Kidney (tissue), 14 donors: ENCODE measurements around the gene CHST1. TPM values are rescaled to one million over a fixed set of nuclear protein-coding genes. Genes with fewer than 3 reads are reported as not detected.

Experiments
- DNase-seq, 5 donors: peaks; one replicate each; pipeline ENCODE4 v3.0.0-alpha.2; 2013 to 2020
- FAIRE-seq: peaks from 2 replicates; lab custom pipeline; 2012; peaks lifted over from hg19 to GRCh38; lab: Jason Lieb, UNC
- H3K27ac ChIP-seq, 2 donors: one replicate each; pipeline ENCODE4 v1.7.0; 2013; ENCODE audit warnings: low read depth in 2 of 2, low read length in 2 of 2, inconsistent platforms in 1 of 2
- H3K27me3 ChIP-seq: one replicate; pipeline ENCODE4 v1.7.1; 2013; ENCODE audit warnings: low read length, inconsistent platforms; ENCODE audit not compliant: control insufficient read depth, insufficient read depth
- H3K36me3 ChIP-seq, 3 donors: one replicate each; pipeline versions ENCODE4 v1.7.0 to v1.7.1; 2013; ENCODE audit warnings: low read length in 3 of 3, control low read depth in 1 of 3, inconsistent platforms in 1 of 3; ENCODE audit not compliant: insufficient read depth in 3 of 3, control insufficient read depth in 2 of 3
- H3K4me1 ChIP-seq, 3 donors: one replicate each; pipeline versions ENCODE4 v1.7.0 to v1.7.1; 2013; ENCODE audit warnings: low read length in 3 of 3, inconsistent platforms in 1 of 3, low read depth in 1 of 3; ENCODE audit not compliant: control insufficient read depth in 2 of 3, insufficient read depth in 2 of 3
- H3K4me3 ChIP-seq, 3 donors: one replicate each; pipeline versions ENCODE4 v1.7.0 to v1.8.1; 2013; ENCODE audit warnings: low read length in 3 of 3, control low read depth in 1 of 3, inconsistent platforms in 1 of 3
- H3K9ac ChIP-seq, 3 donors: one replicate each; pipeline versions ENCODE4 v1.7.0 to v1.7.1; 2013; ENCODE audit warnings: low read length in 3 of 3, control low read depth in 1 of 3, inconsistent platforms in 1 of 3
- H3K9me3 ChIP-seq, 3 donors: one replicate each; pipeline versions ENCODE4 v1.7.0 to v1.7.1; 2013; ENCODE audit warnings: low read length in 3 of 3, control low read depth in 1 of 3, inconsistent platforms in 1 of 3; ENCODE audit not compliant: control insufficient read depth in 2 of 3, insufficient read depth in 1 of 3
- intact Hi-C: fragments of 100-400 bp; cut with DNase I; formaldehyde crosslinking; loops from one replicate; pipeline ENCODE4 v1.11.1; 2022
- polyA plus RNA-seq: library from polyadenylated mRNA; stranded (reverse); fragments of 350-450 nt; fragmentation: Illumina TruSeq; extraction: RNeasy Lipid Tissue Mini Kit (QIAGEN cat#74804); gene quantifications from one replicate; pipeline ENCODE4 v1.2.3, GENCODE V29; 2014; ENCODE audit warnings: low read depth, low replicate concordance; ENCODE audit not compliant: insufficient read depth
- total RNA-seq: library from RNA; stranded (reverse); fragmentation: NEBNext Ultra II Directional; extraction: Animal tissue kit (Norgen Biotek cat#: 25700); gene quantifications from one replicate; pipeline ENCODE4 v1.2.1, GENCODE V29; 2021
- TF ChIP-seq, protein P1 (sequence below): IDR thresholded peaks from 3 replicates; pipeline ENCODE4 v1.5.1; 2012; ENCODE audit warnings: mild to moderate bottlenecking, moderate library complexity, borderline replicate concordance; ENCODE audit not compliant: insufficient read depth; ENCODE audit errors: extremely low read depth
- donor health status: control.
- donor health status: control.
- donor health status: control.
- donor health status: control.
- donor health status: control.
- donor health status: DM: yes; HTN: yes; CAD: no.
- donor health status: Normal renal cell carcinoma (clear cell type).

CHST1 gene
- total and polyA plus RNA-seq, 2 donors from 2014 or later = 2.8 to 2.9 TPM

DNA sequence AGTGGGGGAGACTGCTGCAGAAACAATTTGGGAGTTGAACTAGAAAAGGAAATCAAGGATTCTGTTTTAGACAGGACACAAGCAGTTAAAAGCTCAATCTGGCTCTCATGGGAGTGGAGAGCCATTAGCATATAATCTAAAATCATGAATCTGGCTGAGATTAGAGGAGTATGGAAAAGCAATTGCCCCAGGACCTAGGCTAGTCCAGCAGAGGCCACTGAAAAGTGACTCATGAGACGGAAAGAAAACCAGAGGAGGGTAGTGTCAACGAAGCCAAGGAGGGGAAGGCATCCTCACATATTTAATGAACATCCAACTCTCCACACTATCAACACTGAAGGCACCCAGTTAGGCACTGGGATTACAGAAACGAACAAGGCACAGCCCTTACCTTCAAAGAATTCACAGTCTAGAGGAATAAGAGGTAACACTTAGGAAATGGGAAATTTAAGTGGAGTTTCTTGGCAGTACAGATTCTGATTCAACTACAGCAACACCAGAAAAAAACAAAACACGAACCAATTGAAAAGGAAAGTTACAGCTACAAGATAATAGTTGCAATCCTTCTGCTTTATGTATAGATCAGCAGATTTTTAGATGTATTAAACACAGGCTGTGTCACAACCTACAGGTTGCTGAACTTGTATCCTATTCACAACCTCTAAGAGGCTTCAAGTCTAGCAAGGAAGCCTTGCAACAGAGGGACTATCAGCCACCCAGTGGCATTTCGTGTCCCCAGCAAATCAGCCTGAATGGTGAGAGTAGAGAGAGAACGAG, 43.7 kb upstream of the CHST1 start:
- intact Hi-C loops = no loop called here
- Histone ChIP-seq H3K4me1 (no peaks in the 10 kb centered on the region), H3K27me3 (no peaks in the 10 kb centered on the region), H3K36me3 (no peaks in the 10 kb centered on the region), H3K4me3 (no peak overlapping the region), H3K9me3 (peaks cover 0 to 4% (median 0%) of the 10 kb centered on the region in 3 donors), H3K9ac (no peak overlapping the region), H3K27ac (no peak overlapping the region)
- TF ChIP-seq, protein P1, sequence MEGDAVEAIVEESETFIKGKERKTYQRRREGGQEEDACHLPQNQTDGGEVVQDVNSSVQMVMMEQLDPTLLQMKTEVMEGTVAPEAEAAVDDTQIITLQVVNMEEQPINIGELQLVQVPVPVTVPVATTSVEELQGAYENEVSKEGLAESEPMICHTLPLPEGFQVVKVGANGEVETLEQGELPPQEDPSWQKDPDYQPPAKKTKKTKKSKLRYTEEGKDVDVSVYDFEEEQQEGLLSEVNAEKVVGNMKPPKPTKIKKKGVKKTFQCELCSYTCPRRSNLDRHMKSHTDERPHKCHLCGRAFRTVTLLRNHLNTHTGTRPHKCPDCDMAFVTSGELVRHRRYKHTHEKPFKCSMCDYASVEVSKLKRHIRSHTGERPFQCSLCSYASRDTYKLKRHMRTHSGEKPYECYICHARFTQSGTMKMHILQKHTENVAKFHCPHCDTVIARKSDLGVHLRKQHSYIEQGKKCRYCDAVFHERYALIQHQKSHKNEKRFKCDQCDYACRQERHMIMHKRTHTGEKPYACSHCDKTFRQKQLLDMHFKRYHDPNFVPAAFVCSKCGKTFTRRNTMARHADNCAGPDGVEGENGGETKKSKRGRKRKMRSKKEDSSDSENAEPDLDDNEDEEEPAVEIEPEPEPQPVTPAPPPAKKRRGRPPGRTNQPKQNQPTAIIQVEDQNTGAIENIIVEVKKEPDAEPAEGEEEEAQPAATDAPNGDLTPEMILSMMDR = no peak
- FAIRE-seq = no peak
- DNase-seq = no peak

DNA sequence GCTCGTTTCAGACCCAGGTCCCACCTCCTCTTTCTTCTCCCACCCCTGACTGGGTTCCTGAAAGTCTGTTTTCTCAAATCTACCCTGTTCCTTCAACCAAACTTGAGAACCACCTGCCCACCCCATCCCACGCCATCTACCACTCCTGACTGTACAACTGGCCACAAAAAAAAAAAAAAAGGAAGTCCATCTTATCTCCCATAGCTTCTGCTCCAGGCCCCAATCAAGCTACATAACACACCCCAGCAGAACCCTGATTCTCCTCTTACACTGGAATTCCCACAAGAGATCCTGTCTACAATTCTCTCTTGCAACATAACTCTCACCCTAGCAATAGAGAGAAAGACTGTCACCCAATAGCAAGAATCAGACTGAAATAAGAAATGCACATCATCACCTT, 39.2 kb upstream of the CHST1 start:
- Histone ChIP-seq H3K36me3 (no peaks in the 10 kb centered on the region), H3K9ac (no peak overlapping the region), H3K9me3 (peaks cover 0 to 4% (median 0%) of the 10 kb centered on the region in 3 donors), H3K4me3 (no peak overlapping the region), H3K27me3 (no peaks in the 10 kb centered on the region), H3K27ac (no peak overlapping the region), H3K4me1 (no peaks in the 10 kb centered on the region)
- intact Hi-C loops = no loop called here
- no peak for FAIRE-seq
- TF ChIP-seq, protein P1 = no peak
- no peak for DNase-seq

DNA sequence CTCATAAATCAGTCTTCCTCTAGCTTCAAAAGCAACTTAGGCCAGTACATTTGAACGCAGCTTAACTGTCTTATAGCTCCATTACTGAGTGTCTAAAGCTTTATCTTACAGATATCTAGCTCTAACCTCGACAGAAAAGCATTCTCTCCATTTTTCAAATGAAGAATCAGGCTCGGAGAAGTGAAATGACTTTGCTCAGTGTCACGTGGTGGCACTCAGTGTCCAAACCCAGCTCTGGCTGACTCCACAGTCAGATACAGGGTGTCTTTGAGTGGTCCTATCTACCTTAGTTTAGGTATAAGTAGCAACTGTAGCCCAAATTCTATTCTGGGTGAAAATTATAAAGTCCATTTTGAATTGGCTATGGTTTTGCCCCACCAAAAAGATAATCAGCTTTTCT, 38.7 kb upstream of the CHST1 start:
- Histone ChIP-seq H3K9me3 (peaks cover 0 to 4% (median 0%) of the 10 kb centered on the region in 3 donors), H3K27ac (no peak overlapping the region), H3K4me3 (no peak overlapping the region), H3K36me3 (no peaks in the 10 kb centered on the region), H3K27me3 (no peaks in the 10 kb centered on the region), H3K9ac (no peak overlapping the region), H3K4me1 (no peaks in the 10 kb centered on the region)
- no peak for DNase-seq
- no peak for FAIRE-seq
- TF ChIP-seq, protein P1 = no peak
- intact Hi-C loops = no loop called here

DNA sequence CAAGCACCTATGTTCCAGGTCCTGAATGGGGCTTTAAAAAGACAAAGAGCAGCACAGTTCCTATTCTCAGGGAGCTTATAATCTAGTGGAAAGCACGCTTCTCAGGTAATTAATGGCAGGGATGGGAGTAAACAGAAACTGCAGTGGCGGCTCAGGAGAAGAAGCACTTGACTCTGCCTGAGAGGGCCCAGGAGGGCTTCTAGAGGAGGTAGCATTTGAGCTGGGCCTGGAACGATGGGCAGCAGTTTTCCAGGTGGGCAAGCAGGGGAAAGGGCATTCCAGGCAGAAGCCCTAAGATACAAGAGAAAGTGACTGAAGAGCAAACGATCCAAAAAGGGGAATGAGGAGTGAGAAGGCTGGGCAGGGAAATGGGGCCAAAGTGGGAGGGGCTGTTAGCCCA, 37.1 kb upstream of the CHST1 start:
- Histone ChIP-seq H3K9ac (no peak overlapping the region), H3K4me1 (no peaks in the 10 kb centered on the region), H3K9me3 (no peaks in the 10 kb centered on the region), H3K4me3 (no peak overlapping the region), H3K36me3 (no peaks in the 10 kb centered on the region), H3K27ac (no peak overlapping the region), H3K27me3 (no peaks in the 10 kb centered on the region)
- TF ChIP-seq, protein P1 = no peak
- DNase-seq = no peak
- FAIRE-seq = no peak
- intact Hi-C loops = no loop called here
